DMS53 treated with DMSO at 0.1 percent for 48 hours (cell line): ENCODE measurements around the gene AGR2.

Source experiments
- DNase-seq: peaks from one replicate; lab custom pipeline; 2025; ENCODE audit not compliant: unreplicated experiment; lab: John Stamatoyannopoulos, UW

The AGR2 gene

DNA sequence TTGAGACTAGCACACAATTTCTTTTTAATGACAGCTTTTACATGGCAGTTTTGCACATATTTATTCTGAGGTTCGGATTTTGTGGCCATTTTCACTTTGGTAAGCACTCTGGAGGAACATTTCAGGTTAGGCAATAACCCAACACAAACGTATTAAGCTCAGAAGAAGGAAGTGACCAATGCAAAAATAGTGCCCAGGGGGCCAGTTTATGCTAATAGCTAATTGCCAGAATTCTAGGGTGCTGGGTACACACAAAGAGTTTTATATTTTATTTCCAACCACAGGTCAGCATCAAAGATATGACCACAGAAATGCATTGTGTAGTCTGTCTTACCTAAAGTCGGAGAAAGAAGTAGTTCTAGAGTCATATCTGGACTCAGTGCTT lies 8.4 kb upstream of the AGR2 start:
- DNase-seq, result no peak

DNA sequence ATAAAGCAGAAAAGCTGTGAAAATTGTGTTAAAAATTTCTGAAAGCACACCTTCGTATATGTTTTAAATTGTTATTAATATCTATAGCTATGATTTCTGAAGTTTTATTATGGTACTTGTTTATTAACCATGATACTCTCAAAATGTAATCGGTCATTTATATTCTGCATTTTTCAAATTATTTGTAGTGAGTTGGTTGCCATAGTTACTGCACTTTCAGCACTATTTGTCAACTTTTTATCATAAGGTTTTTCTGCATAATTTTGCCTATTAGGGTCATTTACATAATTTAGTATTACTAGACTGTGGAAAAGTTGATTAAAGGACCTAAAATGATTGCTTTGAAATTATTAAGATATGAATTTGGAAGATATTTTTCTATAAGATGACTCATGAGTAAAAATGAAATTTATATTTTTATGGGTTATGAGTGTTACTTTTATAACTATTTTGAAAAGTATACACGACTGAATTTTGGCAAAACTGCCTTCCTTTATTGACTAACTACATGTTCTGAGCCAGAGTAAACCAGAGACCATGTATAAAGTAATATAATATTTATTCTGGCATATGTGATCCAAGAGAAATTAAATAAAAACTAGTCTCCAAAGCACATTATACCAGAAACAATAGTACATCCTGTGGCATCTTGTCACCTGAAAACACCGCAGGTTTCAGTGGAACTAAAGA lies 7.9 kb upstream of the AGR2 start:
- DNase-seq, result no peak

- DNase-seq, result no peak
Measured at GRCh38 chr7:16811551-16811950, 6.8 kb upstream of the AGR2 start.

GRCh38 chr7:16810573-16810972 lies 5.8 kb upstream of the AGR2 start:
- peak; percentile 16 for DNase-seq

DNA sequence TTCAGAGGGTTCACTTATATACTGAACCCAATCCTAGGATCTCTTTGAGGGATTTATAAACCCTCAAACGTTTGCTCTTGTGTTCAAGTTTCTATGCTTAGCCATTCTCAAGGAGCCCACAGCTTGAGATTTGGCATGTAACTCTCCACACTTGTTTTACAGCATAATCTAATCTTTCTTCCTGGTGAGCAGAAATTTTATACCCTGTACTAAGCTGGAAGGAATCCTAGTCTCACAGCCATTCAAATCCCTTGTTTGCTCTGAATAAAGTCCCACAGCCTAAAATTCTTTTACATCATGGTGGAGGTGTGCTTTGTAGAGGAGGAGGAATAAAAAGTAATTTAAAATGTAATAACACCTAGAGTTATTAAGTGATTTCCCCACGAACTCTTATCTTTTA lies 5.3 kb upstream of the AGR2 start:
- DNase-seq, result no peak

- DNase-seq, result no peak
Measured at GRCh38 chr7:16805441-16805840, 642 bp upstream of the AGR2 start.

DNA sequence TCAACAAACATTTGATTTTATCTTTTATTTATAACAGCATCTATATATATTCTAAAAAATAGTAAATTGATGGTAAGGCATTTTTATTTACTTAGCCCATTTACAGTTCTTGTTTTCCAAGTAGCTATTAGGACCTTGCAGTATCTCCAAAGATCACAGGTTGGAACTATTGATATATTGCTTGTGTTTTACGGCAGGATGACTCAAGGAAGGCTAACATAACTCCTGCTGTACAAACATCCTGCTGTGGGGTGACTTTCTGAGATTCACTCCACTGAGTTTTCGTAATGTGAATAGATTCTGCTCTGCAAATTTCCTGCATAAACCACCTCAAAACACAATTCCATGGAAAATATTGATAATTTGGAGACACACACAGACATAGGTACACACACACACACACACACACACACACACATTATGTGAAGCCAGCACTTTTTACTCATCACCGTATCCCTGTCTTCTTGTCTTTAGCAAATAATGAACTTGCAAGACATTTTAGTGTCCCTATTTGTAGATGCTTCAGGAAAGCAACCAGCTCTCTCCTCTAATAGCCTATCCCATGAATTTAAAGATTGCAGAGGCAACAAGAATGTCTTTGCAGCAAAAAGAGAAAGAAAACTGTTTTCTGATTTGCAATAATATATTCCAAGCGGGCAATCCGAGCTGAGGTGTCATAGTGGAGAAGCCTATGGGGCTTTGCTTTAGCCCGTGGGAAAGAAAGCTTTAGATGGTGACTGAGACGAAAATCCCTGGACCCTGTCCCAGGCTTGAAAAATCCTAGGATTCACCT lies 722 bp downstream of the AGR2 start:
- DNase-seq, result peak; percentile 59

- DNase-seq, result no peak
Measured at GRCh38 chr7:16803125-16803524, 1.7 kb downstream of the AGR2 start.

DNA sequence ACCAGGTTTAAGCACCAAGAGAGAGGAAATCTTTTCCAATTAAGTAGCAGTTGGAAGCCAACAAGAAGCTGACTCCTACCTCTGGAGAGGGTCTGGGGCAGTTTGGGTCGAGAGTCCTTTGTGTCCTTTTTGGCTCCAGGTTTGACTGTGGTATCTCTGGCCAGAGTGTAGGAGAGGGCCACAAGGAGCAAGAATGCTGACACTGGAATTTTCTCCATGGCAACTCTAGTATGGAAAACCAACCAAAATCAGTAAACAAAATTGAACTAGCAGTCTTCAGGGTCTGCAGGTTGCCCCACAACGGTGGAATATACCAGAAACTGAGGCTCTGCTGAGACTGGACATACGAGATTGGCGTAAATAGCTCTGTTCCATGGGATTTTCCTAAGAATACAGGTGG lies 3.2 kb downstream of the AGR2 start:
- DNase-seq, result no peak

DNA sequence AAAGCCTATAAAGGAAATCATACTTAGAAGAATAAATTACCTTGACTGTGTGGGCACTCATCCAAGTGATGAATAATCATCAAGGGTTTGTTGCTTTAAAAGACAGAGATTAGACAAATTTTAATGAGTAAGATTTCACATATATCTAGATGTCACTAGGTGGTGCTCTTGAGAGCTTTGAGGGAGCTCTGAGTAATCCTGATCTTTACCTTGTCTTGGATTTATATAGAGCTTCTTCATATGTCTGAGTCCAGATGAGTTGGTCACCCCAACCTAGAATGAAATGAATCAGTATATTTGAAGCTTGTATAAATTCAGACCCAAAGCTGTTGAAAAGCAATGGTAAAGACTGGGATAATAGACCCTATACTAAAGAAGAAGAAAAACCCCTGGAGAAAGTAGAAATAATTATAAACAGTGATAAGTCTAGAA lies 3.7 kb downstream of the AGR2 start:
- peak; percentile 81 for DNase-seq

DNA sequence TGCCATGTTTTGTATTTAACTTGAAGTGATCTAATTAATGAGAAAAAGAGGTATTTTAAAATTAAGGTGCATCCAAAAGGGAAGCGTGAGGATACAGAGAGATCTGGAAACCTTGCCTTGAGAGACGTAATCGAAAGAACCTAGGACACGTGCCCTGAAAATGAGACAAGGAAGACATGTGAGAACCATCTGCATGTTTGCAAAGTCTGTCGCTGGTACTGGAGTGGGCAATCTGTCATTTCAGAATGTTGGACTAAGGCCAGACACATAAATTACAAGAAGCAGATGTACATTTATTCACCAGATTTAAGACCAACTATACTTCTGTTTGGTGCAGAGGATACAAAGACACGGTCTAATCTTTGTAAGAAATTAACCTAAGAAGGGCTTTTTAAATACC lies 9.2 kb downstream of the AGR2 start:
- DNase-seq, result no peak

DNA sequence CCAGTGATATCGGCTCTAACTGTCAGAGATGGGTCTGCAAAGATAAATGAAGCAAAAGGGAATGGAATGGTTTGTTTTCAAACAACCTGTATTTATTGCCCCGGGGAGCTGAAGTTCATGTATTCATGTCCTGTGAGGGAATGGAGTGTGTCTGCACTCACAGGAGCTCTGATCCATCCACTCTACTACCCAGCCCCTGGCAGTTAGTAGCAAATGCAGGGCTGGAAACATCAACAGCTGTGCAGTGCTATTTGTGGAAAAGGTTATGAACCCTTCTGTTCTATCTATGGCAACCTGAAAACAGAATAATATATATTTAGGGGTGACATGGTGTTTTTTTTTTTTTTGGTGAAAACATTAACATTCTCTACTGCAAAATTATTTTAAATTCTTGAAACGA lies 9.8 kb downstream of the AGR2 start:
- DNase-seq, result no peak

GRCh38 chr7:16791905-16792698 lies 12.7 kb downstream of the AGR2 start:
- no peak for DNase-seq

- no peak for DNase-seq
Measured at GRCh38 chr7:16791071-16791470, 13.7 kb downstream of the AGR2 start.

DNA sequence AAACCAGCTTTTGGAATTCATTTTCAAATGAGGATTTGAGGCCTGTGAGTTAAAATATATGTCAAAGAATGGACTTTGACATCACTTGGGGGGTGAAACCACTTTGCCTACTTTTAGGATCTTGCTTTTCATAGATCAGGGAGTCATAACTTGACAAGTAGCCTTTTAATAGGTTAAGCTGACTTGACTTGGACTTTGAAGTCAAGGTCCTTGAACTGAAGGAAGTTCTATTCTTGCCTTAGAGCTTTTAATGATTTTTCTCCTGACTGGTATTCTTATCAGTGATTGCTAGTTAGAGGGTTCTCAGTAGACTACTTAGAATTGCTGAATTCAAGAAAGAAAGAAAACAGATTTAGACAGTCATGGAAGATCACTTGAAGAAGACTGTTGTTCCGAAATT lies 17.7 kb downstream of the AGR2 start:
- DNase-seq, result no peak

GRCh38 chr7:16786257-16786656 lies 18.5 kb downstream of the AGR2 start:
- DNase-seq, result no peak

DNA sequence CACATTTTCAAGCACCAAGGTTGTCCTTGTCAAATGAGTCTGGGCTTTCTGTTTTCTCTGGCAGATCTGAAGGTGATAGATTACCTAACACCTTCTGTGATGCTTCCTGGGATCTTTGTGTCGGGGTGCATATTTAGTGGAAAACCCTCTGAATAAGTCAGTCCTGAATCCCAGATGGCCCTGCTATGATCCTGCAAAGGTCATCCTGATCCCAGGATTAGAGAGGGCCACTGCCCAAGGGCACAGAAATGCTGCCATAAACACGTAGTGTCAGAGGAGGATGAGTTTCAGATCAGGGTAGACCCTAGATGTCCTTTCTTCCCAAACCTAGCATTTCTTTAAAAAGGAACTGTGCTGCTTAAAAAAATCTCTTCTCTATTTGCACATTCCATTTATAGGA lies 19.0 kb downstream of the AGR2 start:
- no peak for DNase-seq

DNA sequence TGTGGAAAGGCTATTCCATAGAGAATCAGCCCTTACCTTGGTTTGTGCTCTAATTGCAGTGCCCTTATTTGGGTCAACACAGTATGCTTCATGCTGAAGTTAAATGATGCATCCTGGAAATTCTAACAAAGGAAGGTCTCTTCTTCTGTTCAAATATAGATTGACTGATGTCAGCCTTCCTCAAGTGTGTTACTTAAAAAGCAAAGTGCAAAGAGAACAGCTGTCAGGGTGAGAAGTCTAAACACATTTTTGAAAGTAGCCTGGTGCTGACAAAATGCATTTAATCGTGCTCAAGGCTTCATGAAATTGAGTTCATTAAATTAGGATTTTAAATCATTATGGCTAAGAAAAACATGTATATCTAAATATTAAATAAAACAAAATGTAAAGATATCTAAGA lies 19.5 kb downstream of the AGR2 start:
- DNase-seq, result peak; percentile 64

- DNase-seq, result no peak
Measured at GRCh38 chr7:16780596-16780995, 24.2 kb downstream of the AGR2 start.

DNA sequence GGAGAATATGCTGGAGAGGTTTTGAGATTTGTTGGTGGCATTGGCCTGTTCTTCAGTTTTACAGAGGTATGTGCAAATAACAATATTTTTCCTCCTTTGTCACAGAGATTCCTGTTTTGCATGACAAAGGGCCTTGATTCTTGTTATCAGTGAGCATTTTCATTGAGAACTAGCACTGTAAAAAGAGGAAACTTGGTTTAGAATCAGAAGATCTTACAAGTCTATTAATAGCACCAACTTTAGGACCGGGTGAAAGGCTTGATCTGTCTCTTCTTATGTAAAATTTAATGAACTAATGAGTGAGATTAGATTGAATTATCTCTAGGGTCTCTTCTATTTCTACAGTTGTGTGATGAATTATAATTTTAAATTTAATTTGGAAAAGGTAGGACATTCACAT lies 25.7 kb downstream of the AGR2 start:
- DNase-seq, result no peak

GRCh38 chr7:16778476-16778875 lies 26.3 kb downstream of the AGR2 start:
- DNase-seq, result no peak

- no peak for DNase-seq
Measured at GRCh38 chr7:16776053-16776452, 28.7 kb downstream of the AGR2 start.
